HEK293 (cell line): ENCODE measurements around the gene STX4.

ENCODE experiments used
- CTCF ChIA-PET: fragments of 350-600 bp; formaldehyde crosslinking; extraction: SDS; loops from one replicate; lab custom pipeline; 2021; ENCODE audit warnings: antibody characterized with exemption; lab: Yijun Ruan, JAX
- POLR2A ChIA-PET: fragments of 300-600 bp; formaldehyde crosslinking; extraction: SDS; loops from one replicate; lab custom pipeline; 2020; ENCODE audit warnings: antibody characterized with exemption, inconsistent platforms; lab: Yijun Ruan, JAX
- H3K27ac ChIP-seq: fragments of 200-500 bp; sonication (Bioruptor generic); 2 replicates; pipeline ENCODE4 v1.5.1; 2014; ENCODE audit warnings: low read depth, low read length, control low read depth, inconsistent platforms; ENCODE audit errors: extremely low read depth
- H3K36me3 ChIP-seq, 2 experiments: fragments of 200-500 bp in 1 of 2; sonication (Bioruptor generic) in 1 of 2; 1 replicate in 1 of 2; 2 replicates in 1 of 2; pipeline ENCODE4 v1.5.1; 2014 to 2017; ENCODE audit warnings: inconsistent platforms in 2 of 2, low read length in 2 of 2; ENCODE audit not compliant: control insufficient read depth in 2 of 2, insufficient read depth in 1 of 2
- H3K4me1 ChIP-seq: fragments of 200-500 bp; sonication (Bioruptor generic); 2 replicates; pipeline ENCODE4 v1.5.1; 2014; ENCODE audit warnings: mild to moderate bottlenecking, low read length, inconsistent platforms; ENCODE audit not compliant: control insufficient read depth, insufficient read depth
- H3K4me3 ChIP-seq: 2 replicates; pipeline ENCODE4 v1.5.1; 2011; ENCODE audit warnings: low read depth, mild to moderate bottlenecking, control low read depth, low read length, moderate library complexity
- H3K9me3 ChIP-seq: fragments of 200-500 bp; sonication (Bioruptor generic); 2 replicates; pipeline ENCODE4 v1.5.1; 2014; ENCODE audit warnings: low read depth, low read length, inconsistent platforms; ENCODE audit not compliant: control insufficient read depth, insufficient read depth
- GLIS1 ChIP-seq: fragments of 450-650 bp; formaldehyde crosslinking; IDR thresholded peaks from 2 replicates; pipeline ENCODE4 v1.5.1; 2016; ENCODE audit warnings: missing biosample characterization, missing genetic modification characterization
- KLF9 ChIP-seq: fragments of 450-650 bp; formaldehyde crosslinking; IDR thresholded peaks from 2 replicates; pipeline ENCODE4 v1.5.1; 2016; ENCODE audit warnings: missing biosample characterization, missing genetic modification characterization, low read depth
- SCRT2 ChIP-seq: fragments of 450-650 bp; formaldehyde crosslinking; IDR thresholded peaks from 2 replicates; pipeline ENCODE4 v1.5.1; 2016; ENCODE audit warnings: missing biosample characterization, missing genetic modification characterization
- SP7 ChIP-seq: fragments of 450-650 bp; formaldehyde crosslinking; IDR thresholded peaks from 2 replicates; pipeline ENCODE4 v1.5.1; 2016; ENCODE audit warnings: missing biosample characterization, missing genetic modification characterization
- ZEB2 ChIP-seq: fragments of 450-650 bp; formaldehyde crosslinking; IDR thresholded peaks from 2 replicates; pipeline ENCODE4 v1.5.1; 2016; ENCODE audit warnings: missing biosample characterization, missing genetic modification characterization
- ZIC2 ChIP-seq: fragments of 450-650 bp; formaldehyde crosslinking; IDR thresholded peaks from 2 replicates; pipeline ENCODE4 v1.5.1; 2016; ENCODE audit warnings: missing biosample characterization, missing genetic modification characterization
- ZNF157 ChIP-seq: fragments of 450-650 bp; formaldehyde crosslinking; IDR thresholded peaks from 2 replicates; pipeline ENCODE4 v1.5.1; 2016; ENCODE audit warnings: missing biosample characterization, missing genetic modification characterization
- ZNF202 ChIP-seq: fragments of 450-650 bp; formaldehyde crosslinking; IDR thresholded peaks from 2 replicates; pipeline ENCODE4 v1.5.1; 2016; ENCODE audit warnings: missing biosample characterization, missing genetic modification characterization, borderline replicate concordance
- ZNF266 ChIP-seq: fragments of 450-650 bp; formaldehyde crosslinking; IDR thresholded peaks from 2 replicates; pipeline ENCODE4 v1.5.1; 2016; ENCODE audit warnings: missing biosample characterization, missing genetic modification characterization, low read depth
- ZNF341 ChIP-seq: fragments of 450-650 bp; formaldehyde crosslinking; IDR thresholded peaks from 2 replicates; pipeline ENCODE4; 2016; ENCODE audit warnings: low read depth, missing biosample characterization, missing genetic modification characterization
- ZNF394 ChIP-seq: fragments of 450-650 bp; formaldehyde crosslinking; IDR thresholded peaks from 2 replicates; pipeline ENCODE4 v1.5.1; 2016; ENCODE audit warnings: missing biosample characterization, missing genetic modification characterization, mild to moderate bottlenecking, moderate library complexity, borderline replicate concordance
- ZNF426 ChIP-seq: fragments of 450-650 bp; formaldehyde crosslinking; IDR thresholded peaks from 2 replicates; pipeline ENCODE4 v1.5.1; 2017; ENCODE audit warnings: missing biosample characterization, missing genetic modification characterization, mild to moderate bottlenecking, inconsistent platforms, moderate library complexity
- ZNF596 ChIP-seq: fragments of 450-650 bp; IDR thresholded peaks from 2 replicates; pipeline ENCODE4 v1.5.0; 2018; ENCODE audit warnings: missing biosample characterization, mild to moderate bottlenecking, missing genetic modification characterization, moderate library complexity
- ZNF701 ChIP-seq: fragments of 450-650 bp; formaldehyde crosslinking; IDR thresholded peaks from 2 replicates; pipeline ENCODE4 v1.5.1; 2016; ENCODE audit warnings: missing biosample characterization, missing genetic modification characterization
- ZNF707 ChIP-seq: fragments of 450-650 bp; formaldehyde crosslinking; IDR thresholded peaks from 2 replicates; pipeline ENCODE4 v1.5.1; 2016; ENCODE audit warnings: missing biosample characterization, missing genetic modification characterization
- TF ChIP-seq, protein P1 (sequence below): fragments of 450-650 bp; formaldehyde crosslinking; IDR thresholded peaks from 2 replicates; pipeline ENCODE4 v1.5.1; 2016; ENCODE audit warnings: missing biosample characterization, missing genetic modification characterization
- TF ChIP-seq, protein P2 (sequence below): fragments of 450-650 bp; formaldehyde crosslinking; IDR thresholded peaks from 2 replicates; pipeline ENCODE4 v1.5.1; 2016; ENCODE audit warnings: missing biosample characterization, missing genetic modification characterization
- TF ChIP-seq, protein P3 (sequence below): fragments of 450-650 bp; formaldehyde crosslinking; IDR thresholded peaks from 2 replicates; pipeline ENCODE4 v1.5.0; 2017; ENCODE audit warnings: missing biosample characterization, missing genetic modification characterization, borderline replicate concordance
- TF ChIP-seq, protein P4 (sequence below): fragments of 450-650 bp; formaldehyde crosslinking; IDR thresholded peaks from 2 replicates; pipeline ENCODE4 v1.5.1; 2016; ENCODE audit warnings: missing biosample characterization, missing genetic modification characterization

STX4 gene

DNA sequence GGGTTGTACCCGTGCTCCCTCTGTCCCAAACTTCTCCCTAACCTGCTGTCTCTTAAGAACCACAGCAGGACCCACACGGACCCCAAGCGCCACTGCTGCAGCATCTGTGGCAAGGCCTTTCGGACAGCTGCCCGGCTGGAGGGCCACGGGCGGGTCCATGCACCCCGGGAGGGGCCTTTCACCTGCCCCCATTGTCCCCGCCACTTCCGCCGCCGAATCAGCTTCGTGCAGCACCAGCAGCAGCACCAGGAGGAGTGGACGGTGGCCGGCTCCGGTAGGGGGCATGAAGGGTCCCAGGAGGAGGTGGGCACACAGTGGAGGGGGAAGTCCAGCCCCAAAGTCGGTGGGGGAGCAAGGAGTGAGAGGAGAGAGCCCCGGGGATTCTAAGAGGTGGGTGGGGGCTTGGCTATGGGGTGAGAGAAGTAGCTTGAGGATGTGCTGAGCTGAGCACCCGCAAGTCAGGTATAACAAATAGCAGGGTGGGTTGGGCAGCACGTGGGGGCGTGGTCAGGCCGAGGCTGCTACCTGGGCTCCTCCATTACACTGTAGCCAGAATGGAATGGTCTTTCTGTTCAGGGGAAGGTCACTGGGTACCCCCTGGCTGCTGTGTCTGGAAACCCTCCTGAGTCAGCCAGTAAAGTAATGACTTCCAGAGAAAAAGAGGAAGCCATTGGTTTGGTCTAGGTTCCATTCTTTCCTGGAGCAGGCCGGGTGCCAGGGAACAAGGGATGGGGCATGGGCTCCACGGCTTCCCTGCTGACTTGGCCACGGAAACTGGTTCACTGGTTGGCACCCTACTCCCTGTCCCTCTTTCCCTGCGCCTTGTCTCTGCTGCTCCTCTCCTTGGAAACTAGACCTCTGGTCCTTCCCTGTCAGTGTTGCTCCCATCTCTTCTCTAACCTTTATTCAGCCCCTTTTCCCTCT lies 48.3 kb downstream of the STX4 start:
- TF ChIP-seq, protein P1, sequence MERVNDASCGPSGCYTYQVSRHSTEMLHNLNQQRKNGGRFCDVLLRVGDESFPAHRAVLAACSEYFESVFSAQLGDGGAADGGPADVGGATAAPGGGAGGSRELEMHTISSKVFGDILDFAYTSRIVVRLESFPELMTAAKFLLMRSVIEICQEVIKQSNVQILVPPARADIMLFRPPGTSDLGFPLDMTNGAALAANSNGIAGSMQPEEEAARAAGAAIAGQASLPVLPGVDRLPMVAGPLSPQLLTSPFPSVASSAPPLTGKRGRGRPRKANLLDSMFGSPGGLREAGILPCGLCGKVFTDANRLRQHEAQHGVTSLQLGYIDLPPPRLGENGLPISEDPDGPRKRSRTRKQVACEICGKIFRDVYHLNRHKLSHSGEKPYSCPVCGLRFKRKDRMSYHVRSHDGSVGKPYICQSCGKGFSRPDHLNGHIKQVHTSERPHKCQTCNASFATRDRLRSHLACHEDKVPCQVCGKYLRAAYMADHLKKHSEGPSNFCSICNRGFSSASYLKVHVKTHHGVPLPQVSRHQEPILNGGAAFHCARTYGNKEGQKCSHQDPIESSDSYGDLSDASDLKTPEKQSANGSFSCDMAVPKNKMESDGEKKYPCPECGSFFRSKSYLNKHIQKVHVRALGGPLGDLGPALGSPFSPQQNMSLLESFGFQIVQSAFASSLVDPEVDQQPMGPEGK (tag by site-specific recombination) = peak; percentile 15; the same call in 1 of the 2 replicates
- TF ChIP-seq, protein P2, sequence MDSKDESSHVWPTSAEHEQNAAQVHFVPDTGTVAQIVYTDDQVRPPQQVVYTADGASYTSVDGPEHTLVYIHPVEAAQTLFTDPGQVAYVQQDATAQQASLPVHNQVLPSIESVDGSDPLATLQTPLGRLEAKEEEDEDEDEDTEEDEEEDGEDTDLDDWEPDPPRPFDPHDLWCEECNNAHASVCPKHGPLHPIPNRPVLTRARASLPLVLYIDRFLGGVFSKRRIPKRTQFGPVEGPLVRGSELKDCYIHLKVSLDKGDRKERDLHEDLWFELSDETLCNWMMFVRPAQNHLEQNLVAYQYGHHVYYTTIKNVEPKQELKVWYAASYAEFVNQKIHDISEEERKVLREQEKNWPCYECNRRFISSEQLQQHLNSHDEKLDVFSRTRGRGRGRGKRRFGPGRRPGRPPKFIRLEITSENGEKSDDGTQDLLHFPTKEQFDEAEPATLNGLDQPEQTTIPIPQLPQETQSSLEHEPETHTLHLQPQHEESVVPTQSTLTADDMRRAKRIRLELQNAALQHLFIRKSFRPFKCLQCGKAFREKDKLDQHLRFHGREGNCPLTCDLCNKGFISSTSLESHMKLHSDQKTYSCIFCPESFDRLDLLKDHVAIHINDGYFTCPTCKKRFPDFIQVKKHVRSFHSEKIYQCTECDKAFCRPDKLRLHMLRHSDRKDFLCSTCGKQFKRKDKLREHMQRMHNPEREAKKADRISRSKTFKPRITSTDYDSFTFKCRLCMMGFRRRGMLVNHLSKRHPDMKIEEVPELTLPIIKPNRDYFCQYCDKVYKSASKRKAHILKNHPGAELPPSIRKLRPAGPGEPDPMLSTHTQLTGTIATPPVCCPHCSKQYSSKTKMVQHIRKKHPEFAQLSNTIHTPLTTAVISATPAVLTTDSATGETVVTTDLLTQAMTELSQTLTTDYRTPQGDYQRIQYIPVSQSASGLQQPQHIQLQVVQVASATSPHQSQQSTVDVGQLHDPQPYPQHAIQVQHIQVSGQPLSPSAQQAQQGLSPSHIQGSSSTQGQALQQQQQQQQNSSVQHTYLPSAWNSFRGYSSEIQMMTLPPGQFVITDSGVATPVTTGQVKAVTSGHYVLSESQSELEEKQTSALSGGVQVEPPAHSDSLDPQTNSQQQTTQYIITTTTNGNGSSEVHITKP = 0 out of 2 replicates have a peak, but pooled peaks have one; percentile 41
- TF ChIP-seq SP7 (tag by site-specific recombination) (0 out of 2 replicates have a peak, but pooled peaks have one; percentile 4), ZNF701 (no peak), KLF9 (tag by site-specific recombination) (peak; percentile 48; the same call in 1 of the 2 replicates), ZNF707 (tag by site-specific recombination) (peak; percentile 81)
- CTCF ChIA-PET = no interaction called here
- no peaks in the 10 kb centered on the region for H3K4me1 ChIP-seq
- H3K9me3 ChIP-seq = no peaks in the 10 kb centered on the region
- H3K4me3 ChIP-seq = no peak overlapping the region
- POLR2A ChIA-PET = no interaction called here
- H3K36me3 ChIP-seq = peaks cover 0 to 75% of the 10 kb centered on the region in 2 experiments; a peak in 1 of 3 replicates
- H3K27ac ChIP-seq = no peak overlapping the region

DNA sequence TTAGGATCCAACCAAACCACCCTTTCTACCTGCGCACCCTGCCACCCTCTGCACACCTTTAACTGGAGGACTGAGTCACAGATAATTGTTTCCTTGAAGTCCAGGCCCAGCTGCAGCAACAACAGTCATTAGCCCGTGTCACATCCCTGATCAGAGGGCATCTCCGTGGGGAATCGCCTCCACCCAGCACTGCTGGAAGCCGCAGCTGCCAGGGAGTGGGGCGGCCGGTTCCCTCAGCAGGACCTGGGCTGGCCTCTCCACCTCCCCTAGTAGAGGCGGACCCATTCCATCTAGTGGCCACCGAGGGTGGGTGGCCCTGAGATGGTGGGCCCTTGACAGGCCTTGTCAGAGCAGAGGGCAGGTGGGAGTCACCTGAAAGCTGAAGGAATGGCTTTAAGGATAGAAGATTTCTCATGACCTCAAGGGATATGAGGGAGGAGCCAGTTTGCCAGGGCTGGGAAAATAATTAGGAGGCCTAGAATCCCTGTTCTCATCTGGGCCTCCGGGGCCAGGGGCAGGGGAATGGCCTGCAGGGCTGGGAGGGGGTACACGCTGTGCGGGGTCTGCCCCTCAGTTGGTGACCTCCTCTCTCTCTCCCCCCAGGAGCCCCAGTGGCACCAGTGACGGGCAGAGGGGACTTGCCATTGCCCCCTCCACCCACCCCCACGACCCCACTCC lies 49.1 kb downstream of the STX4 start:
- H3K9me3 ChIP-seq = no peaks in the 10 kb centered on the region
- ChIA-PET POLR2A (no interaction called here), CTCF (interaction anchor here (0.7 kb wide), 1 partner anchor 11 kb away, joined by 4 read pairs; no protein-coding TSS in a partner anchor)
- TF ChIP-seq SP7 (tag by site-specific recombination) (0 out of 2 replicates have a peak, but pooled peaks have one; percentile 2), SCRT2 (tag by site-specific recombination) (no peak), ZIC2 (peak; percentile 84), GLIS1 (peak; percentile 20; the same call in 1 of the 2 replicates)
- H3K4me1 ChIP-seq = no peaks in the 10 kb centered on the region
- peaks cover 0 to 71% of the 10 kb centered on the region in 2 experiments; a peak in 1 of 3 replicates for H3K36me3 ChIP-seq
- H3K4me3 ChIP-seq = no peak overlapping the region
- no peak overlapping the region for H3K27ac ChIP-seq

DNA sequence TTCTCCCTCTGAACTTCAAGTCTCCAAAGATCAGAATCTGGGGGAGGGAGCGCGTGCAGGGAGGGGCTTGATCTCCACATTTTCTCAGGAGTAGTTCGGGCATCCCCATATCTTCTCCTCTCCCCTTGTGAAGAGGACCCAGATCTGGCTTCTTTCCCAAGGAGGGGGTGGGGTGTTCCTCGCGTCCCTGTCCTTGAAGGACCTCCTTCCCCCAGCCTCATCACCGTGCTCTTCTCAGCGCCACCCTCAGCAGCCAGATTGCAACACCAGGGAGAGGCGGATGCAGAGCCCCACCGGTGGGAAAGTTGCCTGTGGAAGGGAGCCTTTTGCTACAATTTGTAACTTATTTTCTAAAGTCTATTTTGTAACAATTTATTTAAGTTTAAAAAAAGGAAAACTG lies 49.7 kb downstream of the STX4 start:
- Histone ChIP-seq H3K27ac (no peak overlapping the region), H3K4me3 (no peak overlapping the region), H3K4me1 (no peaks in the 10 kb centered on the region), H3K36me3 (peaks cover 0 to 65% of the 10 kb centered on the region in 2 experiments; a peak in 1 of 3 replicates), H3K9me3 (no peaks in the 10 kb centered on the region)
- ChIA-PET POLR2A (interaction anchor here (0.9 to 1.2 kb wide), 2 partner anchors 9 to 34 kb away, joined by 3 read pairs; partner anchors contain the start of genes KAT8, ZNF646 and ZNF668), CTCF (interaction anchor here (0.7 kb wide), 1 partner anchor 12 kb away, joined by 4 read pairs; no protein-coding TSS in a partner anchor)
- TF ChIP-seq ZNF341 (tag by site-specific recombination) (peak; percentile 76), ZNF394 (tag by site-specific recombination) (peak; percentile 49; the same call in 1 of the 2 replicates), ZNF266 (tag by site-specific recombination) (no peak), ZNF202 (tag by site-specific recombination) (no peak), ZNF596 (tag by site-specific recombination) (no peak), ZNF157 (tag by site-specific recombination) (no peak), ZNF426 (no peak), ZEB2 (tag by site-specific recombination) (no peak)
- TF ChIP-seq, protein P3, sequence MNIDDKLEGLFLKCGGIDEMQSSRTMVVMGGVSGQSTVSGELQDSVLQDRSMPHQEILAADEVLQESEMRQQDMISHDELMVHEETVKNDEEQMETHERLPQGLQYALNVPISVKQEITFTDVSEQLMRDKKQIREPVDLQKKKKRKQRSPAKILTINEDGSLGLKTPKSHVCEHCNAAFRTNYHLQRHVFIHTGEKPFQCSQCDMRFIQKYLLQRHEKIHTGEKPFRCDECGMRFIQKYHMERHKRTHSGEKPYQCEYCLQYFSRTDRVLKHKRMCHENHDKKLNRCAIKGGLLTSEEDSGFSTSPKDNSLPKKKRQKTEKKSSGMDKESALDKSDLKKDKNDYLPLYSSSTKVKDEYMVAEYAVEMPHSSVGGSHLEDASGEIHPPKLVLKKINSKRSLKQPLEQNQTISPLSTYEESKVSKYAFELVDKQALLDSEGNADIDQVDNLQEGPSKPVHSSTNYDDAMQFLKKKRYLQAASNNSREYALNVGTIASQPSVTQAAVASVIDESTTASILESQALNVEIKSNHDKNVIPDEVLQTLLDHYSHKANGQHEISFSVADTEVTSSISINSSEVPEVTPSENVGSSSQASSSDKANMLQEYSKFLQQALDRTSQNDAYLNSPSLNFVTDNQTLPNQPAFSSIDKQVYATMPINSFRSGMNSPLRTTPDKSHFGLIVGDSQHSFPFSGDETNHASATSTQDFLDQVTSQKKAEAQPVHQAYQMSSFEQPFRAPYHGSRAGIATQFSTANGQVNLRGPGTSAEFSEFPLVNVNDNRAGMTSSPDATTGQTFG = no peak
- TF ChIP-seq, protein P4, sequence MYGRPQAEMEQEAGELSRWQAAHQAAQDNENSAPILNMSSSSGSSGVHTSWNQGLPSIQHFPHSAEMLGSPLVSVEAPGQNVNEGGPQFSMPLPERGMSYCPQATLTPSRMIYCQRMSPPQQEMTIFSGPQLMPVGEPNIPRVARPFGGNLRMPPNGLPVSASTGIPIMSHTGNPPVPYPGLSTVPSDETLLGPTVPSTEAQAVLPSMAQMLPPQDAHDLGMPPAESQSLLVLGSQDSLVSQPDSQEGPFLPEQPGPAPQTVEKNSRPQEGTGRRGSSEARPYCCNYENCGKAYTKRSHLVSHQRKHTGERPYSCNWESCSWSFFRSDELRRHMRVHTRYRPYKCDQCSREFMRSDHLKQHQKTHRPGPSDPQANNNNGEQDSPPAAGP (tag by site-specific recombination) = no peak
